ENCODE data around the gene MED12L.

MED12L gene

DNA sequence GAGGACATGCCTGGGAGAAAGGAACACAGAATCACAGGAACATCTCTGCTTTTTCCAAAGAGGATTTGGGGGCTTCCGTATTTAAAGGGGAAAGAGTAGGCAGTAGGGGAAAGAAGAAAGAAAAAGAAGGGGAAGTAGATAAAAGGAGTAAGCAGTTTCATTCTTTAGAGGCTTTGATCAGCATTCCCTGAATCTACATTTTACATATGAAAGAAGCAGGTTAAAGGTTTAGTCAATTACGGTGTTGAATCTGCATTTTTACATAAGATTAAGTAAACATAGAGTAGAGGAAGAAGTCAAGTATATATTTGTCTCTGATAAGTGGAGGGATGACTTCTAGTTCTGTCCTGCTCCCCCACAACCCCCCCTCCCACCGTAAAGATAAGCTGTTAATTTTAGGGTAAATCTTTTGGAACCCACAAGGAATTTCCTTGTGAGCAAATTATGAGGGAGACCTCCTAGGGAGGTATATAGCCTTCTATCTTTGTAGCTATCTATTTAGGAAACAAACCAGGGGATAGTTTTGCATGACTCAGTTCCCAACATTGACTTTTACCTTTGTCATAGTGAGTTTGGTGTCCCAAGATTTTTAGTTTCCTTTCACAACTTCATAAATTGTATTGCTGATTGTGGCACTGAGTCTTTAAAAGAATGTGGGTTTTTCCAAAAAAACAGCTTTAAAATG is 307.8 kb downstream of the MED12L start:
- H3K4me3 ChIP-seq (ENCODE audit: low read depth, low read length) = no peak overlapping the region
- DNase-seq (ENCODE audit: low read depth) = no peak
- no peak for TF ChIP-seq CTCF (conservative IDR thresholded peaks at IDR 0.05; ENCODE audit: low read depth, low read length)

- no peak overlapping the region for H3K4me3 ChIP-seq (ENCODE audit: low read depth, low read length)
- DNase-seq (ENCODE audit: low read depth) = peak; percentile 28
- no peak for TF ChIP-seq CTCF (conservative IDR thresholded peaks at IDR 0.05; ENCODE audit: low read depth, low read length)
Observed at GRCh38 chr3:151393941-151394340, 308.5 kb downstream of the MED12L start.

DNA sequence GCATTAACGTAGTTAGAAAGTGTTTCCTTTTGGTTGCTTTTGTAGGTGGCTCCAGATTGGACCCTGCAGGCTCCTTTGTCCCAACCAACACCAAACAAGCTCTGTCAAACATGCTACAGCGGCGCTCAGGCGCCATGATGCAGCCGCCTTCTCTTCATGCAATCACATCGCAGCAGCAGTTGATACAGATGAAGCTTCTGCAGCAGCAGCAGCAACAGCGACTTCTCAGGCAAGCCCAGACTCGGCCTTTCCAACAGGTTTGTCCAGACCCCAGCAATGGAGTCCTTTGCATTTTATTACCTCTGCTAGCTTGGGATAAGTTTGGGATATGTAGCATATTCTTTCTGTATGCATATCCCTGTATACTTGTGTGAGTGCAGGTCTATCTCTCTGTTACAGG is 309.1 kb downstream of the MED12L start:
- H3K4me3 ChIP-seq (ENCODE audit: low read depth, low read length) = no peak overlapping the region
- TF ChIP-seq CTCF (conservative IDR thresholded peaks at IDR 0.05; ENCODE audit: low read depth, low read length) = no peak

DNA sequence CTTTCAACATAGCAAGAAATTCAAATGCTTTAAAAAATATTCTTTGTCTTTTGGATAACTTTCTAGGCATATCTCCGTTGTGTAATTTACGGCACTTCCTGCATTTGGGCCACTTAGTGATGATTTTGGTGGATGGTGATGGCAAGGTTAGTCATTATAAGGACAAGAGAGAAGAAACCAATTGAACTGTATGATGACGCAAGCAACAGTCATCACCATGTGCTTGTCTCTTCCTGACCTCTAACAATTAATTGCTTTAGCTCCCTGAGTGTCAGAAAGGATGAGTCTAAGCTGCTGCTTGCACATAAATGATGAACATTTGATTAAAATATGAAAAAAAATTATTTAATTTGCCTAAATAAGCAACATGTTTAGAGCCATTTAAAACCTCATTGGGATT is 310.3 kb downstream of the MED12L start:
- DNase-seq (ENCODE audit: low read depth) = no peak
- TF ChIP-seq CTCF (conservative IDR thresholded peaks at IDR 0.05; ENCODE audit: low read depth, low read length) = no peak
- H3K4me3 ChIP-seq (ENCODE audit: low read depth, low read length) = no peak overlapping the region

More for the DNA sequence above, 309.1 kb downstream of the MED12L start:
- no peak for DNase-seq (ENCODE audit: low read depth)

DNA sequence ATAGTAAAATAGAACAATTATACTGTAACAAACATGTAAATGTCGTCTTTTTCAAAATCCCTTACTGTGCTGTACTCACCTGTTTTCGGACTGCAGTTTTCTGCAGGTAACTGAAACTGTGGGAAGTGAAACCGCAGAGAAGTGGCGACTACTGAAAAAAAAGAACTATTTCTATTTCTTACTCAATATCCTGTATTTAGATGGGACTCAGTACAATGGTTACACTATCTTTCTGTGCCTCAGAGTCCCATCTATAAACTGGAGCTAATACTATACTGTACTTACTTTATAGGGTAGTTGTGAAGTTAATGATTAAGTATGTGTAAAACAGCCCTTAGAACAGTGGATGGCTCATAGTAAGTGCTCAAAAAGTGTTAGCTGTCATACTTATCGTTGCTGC is 313.4 kb downstream of the MED12L start:
- no peak for TF ChIP-seq CTCF (conservative IDR thresholded peaks at IDR 0.05; ENCODE audit: low read depth, low read length)
- no peak for DNase-seq (ENCODE audit: low read depth)
- no peak overlapping the region for H3K4me3 ChIP-seq (ENCODE audit: low read depth, low read length)

- H3K4me3 ChIP-seq (ENCODE audit: low read depth, low read length) = no peak overlapping the region
- TF ChIP-seq CTCF (conservative IDR thresholded peaks at IDR 0.05; ENCODE audit: low read depth, low read length) = no peak
- no peak for DNase-seq (ENCODE audit: low read depth)
Observed at GRCh38 chr3:151400341-151400740, 314.9 kb downstream of the MED12L start.

- no peak overlapping the region for H3K4me3 ChIP-seq (ENCODE audit: low read depth, low read length)
- no peak for TF ChIP-seq CTCF (conservative IDR thresholded peaks at IDR 0.05; ENCODE audit: low read depth, low read length)
- DNase-seq (ENCODE audit: low read depth) = no peak
Observed at GRCh38 chr3:151402349-151402748, 316.9 kb downstream of the MED12L start.

All from choroid plexus epithelial cell (primary cell).